GM15510 (cell line): Measurements from ENCODE around the gene PMFBP1.

Source experiments
- POLR2A ChIP-seq: IDR thresholded peaks from 3 replicates; pipeline ENCODE4 v1.6.1; 2011; ENCODE audit warnings: borderline replicate concordance; ENCODE audit not compliant: insufficient read length; ENCODE audit errors: extremely low read depth

The PMFBP1 gene

DNA sequence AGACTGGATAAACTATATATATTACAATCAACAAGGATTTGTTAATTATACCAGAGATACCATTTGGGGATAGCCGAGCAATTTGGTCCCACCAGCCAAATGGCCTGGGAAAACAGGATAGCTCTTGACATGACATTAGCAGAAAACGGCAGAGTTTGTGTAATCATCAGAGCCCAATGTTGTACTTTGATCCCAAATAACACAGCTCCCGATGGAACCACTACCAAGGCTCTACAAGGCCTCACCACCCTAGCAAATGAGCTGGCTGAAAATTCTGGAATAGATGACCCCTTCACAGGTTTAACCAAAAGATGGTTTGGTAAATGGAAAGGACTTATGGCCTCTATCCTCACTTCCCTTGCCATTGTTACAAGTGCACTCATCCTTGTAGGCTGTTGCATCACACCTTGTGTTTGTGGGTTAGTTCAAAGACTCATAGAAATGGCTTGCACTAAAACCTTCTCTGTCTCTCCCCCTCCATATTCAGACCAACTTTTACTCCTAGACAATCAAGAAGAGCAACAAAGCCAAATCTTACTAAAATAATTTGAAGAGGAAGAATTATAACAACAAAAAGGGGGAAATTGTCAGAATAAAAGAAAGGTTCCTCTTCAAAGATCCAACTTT lies 88.1 kb downstream of the PMFBP1 start:
- TF ChIP-seq POLR2A: no peak

DNA sequence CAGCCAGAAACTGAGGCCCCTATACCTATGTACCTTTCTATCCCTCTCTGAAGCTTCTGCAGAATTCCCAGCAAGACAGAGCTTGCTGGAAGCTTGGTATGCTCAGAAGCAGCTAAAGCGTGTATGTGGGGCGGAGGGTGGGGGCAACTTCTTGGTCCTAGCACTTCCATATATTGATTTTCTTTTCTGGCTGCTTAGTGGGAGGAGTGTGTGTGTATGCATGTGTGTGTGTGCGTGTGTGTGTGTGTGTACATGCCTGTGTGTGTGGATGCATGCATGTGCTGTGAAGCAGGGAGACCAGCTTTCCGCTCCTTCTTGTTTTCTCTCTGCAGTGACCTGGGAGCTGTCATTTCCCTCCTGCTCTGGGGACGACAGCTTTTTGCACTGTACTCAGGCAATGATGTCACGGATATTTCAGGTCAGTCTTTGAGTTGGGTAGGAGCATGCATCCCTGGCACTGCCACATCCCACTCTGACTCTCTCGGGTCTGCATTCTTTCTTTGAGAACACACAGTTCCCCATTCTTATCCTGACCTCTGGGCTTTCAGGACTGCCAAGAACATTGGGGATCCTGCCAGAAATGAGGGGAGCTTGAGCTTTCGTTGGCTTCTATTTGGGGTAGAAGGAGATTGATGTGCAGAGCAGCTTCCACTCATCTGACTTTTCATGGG lies 98.3 kb downstream of the PMFBP1 start:
- no peak for TF ChIP-seq POLR2A

DNA sequence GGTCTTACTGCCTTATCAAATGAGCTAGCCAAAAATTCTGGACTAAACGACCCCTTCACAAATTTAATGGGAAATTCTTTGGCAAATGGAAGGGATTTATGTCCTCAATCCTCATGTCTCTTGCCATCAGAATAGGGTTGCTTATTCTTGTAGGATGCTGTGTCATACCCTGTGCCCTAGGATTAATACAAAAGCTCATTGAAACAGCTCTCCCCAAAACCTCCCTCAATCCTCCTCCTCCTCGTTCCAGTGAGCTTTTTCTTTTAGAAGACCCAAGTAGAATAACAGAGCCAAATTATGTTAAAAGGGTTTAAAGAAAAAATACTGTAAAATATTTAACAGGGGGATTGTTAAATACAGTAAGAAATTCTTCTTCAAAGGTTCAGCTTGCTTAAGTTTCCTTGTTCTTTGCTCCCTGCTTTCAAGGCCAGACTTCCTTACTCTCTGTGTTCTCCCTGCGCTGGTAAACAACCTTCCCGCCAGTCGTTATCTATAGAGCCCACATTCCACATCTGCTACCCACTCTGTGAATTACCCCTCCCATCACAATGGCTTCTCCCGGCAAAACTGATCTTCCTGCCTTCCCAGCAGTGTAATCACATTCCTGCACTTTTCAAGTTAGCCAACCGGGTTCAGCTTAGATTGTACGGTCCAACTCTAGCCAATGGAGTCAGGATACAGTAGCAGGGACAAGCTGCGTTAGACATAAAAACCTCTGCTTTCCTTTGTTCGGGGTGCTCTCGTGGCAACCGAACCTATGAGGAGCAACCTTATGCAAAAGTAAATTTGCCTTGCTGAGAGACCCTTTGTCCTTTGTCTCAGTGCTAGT lies 99.2 kb downstream of the PMFBP1 start:
- TF ChIP-seq POLR2A: no peak
